HL-60 (cell line): Measurements from ENCODE around the gene RASSF8.

Experiments
- GABPA ChIP-seq: IDR thresholded peaks from 2 replicates; pipeline ENCODE4 v1.6.1; 2012; ENCODE audit warnings: low read depth
- POLR2AphosphoS5 ChIP-seq: IDR thresholded peaks from 2 replicates; pipeline ENCODE4 v1.6.1; 2012; ENCODE audit warnings: low read depth
- SPI1 ChIP-seq: IDR thresholded peaks from 2 replicates; pipeline ENCODE4 v1.6.1; 2012; ENCODE audit warnings: low read depth, mild to moderate bottlenecking, borderline replicate concordance
- TF ChIP-seq, protein P1 (sequence below): IDR thresholded peaks from one replicate; pipeline ENCODE4 v1.5.1; 2011; ENCODE audit warnings: low read length, control low read depth, inconsistent platforms; ENCODE audit not compliant: insufficient read depth
- TF ChIP-seq, protein P2 (sequence below): IDR thresholded peaks from 2 replicates; pipeline ENCODE4 v1.6.1; 2012; ENCODE audit warnings: low read depth; ENCODE audit not compliant: insufficient replicate concordance

DNA sequence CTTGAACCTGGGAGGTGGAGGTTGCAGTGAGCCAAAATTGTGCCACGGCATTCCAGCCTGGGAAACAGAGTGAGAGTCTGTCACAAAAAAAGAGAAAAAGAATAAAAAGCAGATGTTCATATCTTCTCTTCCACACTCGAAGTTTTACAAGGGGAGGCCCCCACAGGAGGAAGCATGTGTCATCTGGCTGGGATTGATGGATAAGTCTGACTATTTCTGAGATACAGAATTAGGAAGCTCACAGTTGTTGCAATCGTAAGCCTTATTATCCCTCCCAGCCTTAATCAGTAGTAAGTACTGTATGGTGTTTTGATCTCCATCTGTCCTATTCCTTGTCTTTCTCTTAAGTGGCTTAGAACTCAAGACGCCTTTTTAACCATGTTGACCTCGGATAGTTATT, 31.9 kb upstream of the RASSF8 start:
- TF ChIP-seq, protein P1, sequence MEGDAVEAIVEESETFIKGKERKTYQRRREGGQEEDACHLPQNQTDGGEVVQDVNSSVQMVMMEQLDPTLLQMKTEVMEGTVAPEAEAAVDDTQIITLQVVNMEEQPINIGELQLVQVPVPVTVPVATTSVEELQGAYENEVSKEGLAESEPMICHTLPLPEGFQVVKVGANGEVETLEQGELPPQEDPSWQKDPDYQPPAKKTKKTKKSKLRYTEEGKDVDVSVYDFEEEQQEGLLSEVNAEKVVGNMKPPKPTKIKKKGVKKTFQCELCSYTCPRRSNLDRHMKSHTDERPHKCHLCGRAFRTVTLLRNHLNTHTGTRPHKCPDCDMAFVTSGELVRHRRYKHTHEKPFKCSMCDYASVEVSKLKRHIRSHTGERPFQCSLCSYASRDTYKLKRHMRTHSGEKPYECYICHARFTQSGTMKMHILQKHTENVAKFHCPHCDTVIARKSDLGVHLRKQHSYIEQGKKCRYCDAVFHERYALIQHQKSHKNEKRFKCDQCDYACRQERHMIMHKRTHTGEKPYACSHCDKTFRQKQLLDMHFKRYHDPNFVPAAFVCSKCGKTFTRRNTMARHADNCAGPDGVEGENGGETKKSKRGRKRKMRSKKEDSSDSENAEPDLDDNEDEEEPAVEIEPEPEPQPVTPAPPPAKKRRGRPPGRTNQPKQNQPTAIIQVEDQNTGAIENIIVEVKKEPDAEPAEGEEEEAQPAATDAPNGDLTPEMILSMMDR: no peak
- TF ChIP-seq POLR2AphosphoS5 (no peak), GABPA (no peak), SPI1 (no peak)
- TF ChIP-seq, protein P2, sequence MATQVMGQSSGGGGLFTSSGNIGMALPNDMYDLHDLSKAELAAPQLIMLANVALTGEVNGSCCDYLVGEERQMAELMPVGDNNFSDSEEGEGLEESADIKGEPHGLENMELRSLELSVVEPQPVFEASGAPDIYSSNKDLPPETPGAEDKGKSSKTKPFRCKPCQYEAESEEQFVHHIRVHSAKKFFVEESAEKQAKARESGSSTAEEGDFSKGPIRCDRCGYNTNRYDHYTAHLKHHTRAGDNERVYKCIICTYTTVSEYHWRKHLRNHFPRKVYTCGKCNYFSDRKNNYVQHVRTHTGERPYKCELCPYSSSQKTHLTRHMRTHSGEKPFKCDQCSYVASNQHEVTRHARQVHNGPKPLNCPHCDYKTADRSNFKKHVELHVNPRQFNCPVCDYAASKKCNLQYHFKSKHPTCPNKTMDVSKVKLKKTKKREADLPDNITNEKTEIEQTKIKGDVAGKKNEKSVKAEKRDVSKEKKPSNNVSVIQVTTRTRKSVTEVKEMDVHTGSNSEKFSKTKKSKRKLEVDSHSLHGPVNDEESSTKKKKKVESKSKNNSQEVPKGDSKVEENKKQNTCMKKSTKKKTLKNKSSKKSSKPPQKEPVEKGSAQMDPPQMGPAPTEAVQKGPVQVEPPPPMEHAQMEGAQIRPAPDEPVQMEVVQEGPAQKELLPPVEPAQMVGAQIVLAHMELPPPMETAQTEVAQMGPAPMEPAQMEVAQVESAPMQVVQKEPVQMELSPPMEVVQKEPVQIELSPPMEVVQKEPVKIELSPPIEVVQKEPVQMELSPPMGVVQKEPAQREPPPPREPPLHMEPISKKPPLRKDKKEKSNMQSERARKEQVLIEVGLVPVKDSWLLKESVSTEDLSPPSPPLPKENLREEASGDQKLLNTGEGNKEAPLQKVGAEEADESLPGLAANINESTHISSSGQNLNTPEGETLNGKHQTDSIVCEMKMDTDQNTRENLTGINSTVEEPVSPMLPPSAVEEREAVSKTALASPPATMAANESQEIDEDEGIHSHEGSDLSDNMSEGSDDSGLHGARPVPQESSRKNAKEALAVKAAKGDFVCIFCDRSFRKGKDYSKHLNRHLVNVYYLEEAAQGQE: no peak
